Measurements from ENCODE around the gene DKC1. TPM values are rescaled to one million over a fixed set of nuclear protein-coding genes. Genes with fewer than 3 reads are reported as not detected.

Gene DKC1
- total and polyA plus RNA-seq, 10 donors: 32.0 to 54.4 (median 39.0) TPM

- DNase-seq: no peak
- intact Hi-C loops (cut with DNase I; ENCODE audit: low total_unique reads): no loop called here
- 14 to 46% (median 24%) methylated on average over 5 of the region's 5 CpGs for WGBS, 5 donors
- Histone ChIP-seq H3K36me3 (no peaks in the 10 kb centered on the region), H3K9me3 (no peaks in the 10 kb centered on the region), H3K27ac (peak overlapping the region; percentile 44 to 90 (median 82)), H3K4me1 (peaks cover 22 to 100% (median 94%) of the 10 kb centered on the region in 6 donors), H3K27me3 (replicated peaks in 1 of 7) (no peaks in the 10 kb centered on the region), H3K4me3 (peak overlapping the region in 1 of 8 donors; percentile 10)
- TF ChIP-seq POLR2A (IDR thresholded peaks at IDR 0.05): no peak
- no peak for TF ChIP-seq CTCF (IDR thresholded peaks at IDR 0.05 in 8 of 11, conservative IDR thresholded peaks at IDR 0.05 in 3 of 11)
- no peak for TF ChIP-seq POLR2AphosphoS5 (IDR thresholded peaks at IDR 0.05)
Observed at GRCh38 chrX:154732421-154733065, 30.1 kb upstream of the DKC1 start.

- no peaks in the 10 kb centered on the region for H3K36me3 ChIP-seq
- no peaks in the 10 kb centered on the region for H3K27me3 ChIP-seq (replicated peaks in 1 of 7)
- WGBS, 5 donors: 45 to 62% (median 55%) methylated on average over 2 of the region's 2 CpGs
- H3K4me1 ChIP-seq: peaks cover 22 to 100% (median 95%) of the 10 kb centered on the region in 6 donors
- intact Hi-C loops (cut with DNase I; ENCODE audit: low total_unique reads): no loop called here
- H3K4me3 ChIP-seq: peak overlapping the region in 1 of 8 donors; percentile 10
- peak overlapping the region; percentile 44 to 90 (median 82) for H3K27ac ChIP-seq
- no peak for TF ChIP-seq CTCF (IDR thresholded peaks at IDR 0.05 in 8 of 11, conservative IDR thresholded peaks at IDR 0.05 in 3 of 11)
- TF ChIP-seq POLR2A (IDR thresholded peaks at IDR 0.05): no peak
- TF ChIP-seq POLR2AphosphoS5 (IDR thresholded peaks at IDR 0.05): no peak
- no peaks in the 10 kb centered on the region for H3K9me3 ChIP-seq
- no peak for DNase-seq
Observed at GRCh38 chrX:154733066-154733425, 29.6 kb upstream of the DKC1 start.

- Histone ChIP-seq H3K36me3 (no peaks in the 10 kb centered on the region), H3K9me3 (no peaks in the 10 kb centered on the region), H3K27ac (peak overlapping the region; percentile 62 to 90 (median 82)), H3K4me3 (peak overlapping the region in 2 of 8 donors; percentile 1 to 30), H3K4me1 (peaks cover 22 to 100% (median 90%) of the 10 kb centered on the region in 6 donors), H3K27me3 (replicated peaks in 1 of 7) (no peaks in the 10 kb centered on the region)
- intact Hi-C loops (cut with DNase I; ENCODE audit: low total_unique reads): no loop called here
- 1 to 29% (median 5%) methylated on average over 6 to 8 of the region's 8 CpGs for WGBS, 5 donors
- TF ChIP-seq POLR2A (IDR thresholded peaks at IDR 0.05) (no peak), POLR2AphosphoS5 (IDR thresholded peaks at IDR 0.05) (peak in 2 of 3 donors; percentile 56 to 64), CTCF (IDR thresholded peaks at IDR 0.05 in 8 of 11, conservative IDR thresholded peaks at IDR 0.05 in 3 of 11) (no peak)
- DNase-seq: peak; percentile 82
Observed at GRCh38 chrX:154734061-154734781, 28.4 kb upstream of the DKC1 start.
